ENCODE data around the gene UTP11. TPM values are rescaled to one million over a fixed set of nuclear protein-coding genes. Genes with fewer than 3 reads are reported as not detected.

The UTP11 gene
- total RNA-seq, 1 donor from 2014 or later = 35.3 TPM

GRCh38 chr1:38045401-38046332, 33.1 kb downstream of the UTP11 start:
- no peak for DNase-seq (ENCODE audit: low spot score)

GRCh38 chr1:38046333-38046883, 33.9 kb downstream of the UTP11 start, which contains the start of gene POU3F1:
TSS of gene POU3F1 (minus strand) at chr1:38046793. CDS start at chr1:38046743, 50 bp downstream.
- DNase-seq (ENCODE audit: low spot score) = no peak

GRCh38 chr1:38046884-38047602, 34.5 kb downstream of the UTP11 start:
- no peak for DNase-seq (ENCODE audit: low spot score)

- DNase-seq (ENCODE audit: low spot score) = no peak
These were observed 35.1 kb downstream of the UTP11 start for GRCh38 chr1:38047603-38048141.

GRCh38 chr1:38050397-38051078, 38.0 kb downstream of the UTP11 start:
- DNase-seq (ENCODE audit: low spot score) = no peak

GRCh38 chr1:38051079-38051543, 38.6 kb downstream of the UTP11 start:
- DNase-seq (ENCODE audit: low spot score) = no peak

- DNase-seq (ENCODE audit: low spot score) = no peak
These were observed 40.3 kb downstream of the UTP11 start for GRCh38 chr1:38052750-38053415.

- no peak for DNase-seq (ENCODE audit: low spot score)
These were observed 41.0 kb downstream of the UTP11 start for GRCh38 chr1:38053416-38054091.

GRCh38 chr1:38055398-38055797, 42.9 kb downstream of the UTP11 start:
- DNase-seq (ENCODE audit: low spot score) = no peak

GRCh38 chr1:38055965-38056364, 43.4 kb downstream of the UTP11 start:
- DNase-seq (ENCODE audit: low spot score) = no peak

- DNase-seq (ENCODE audit: low spot score) = no peak
These were observed 47.2 kb downstream of the UTP11 start for GRCh38 chr1:38059635-38060250.

GRCh38 chr1:38060498-38060897, 48.0 kb downstream of the UTP11 start:
- DNase-seq (ENCODE audit: low spot score) = no peak

GRCh38 chr1:38061290-38061689, 48.8 kb downstream of the UTP11 start:
- DNase-seq (ENCODE audit: low spot score) = no peak

GRCh38 chr1:38061883-38062328, 49.4 kb downstream of the UTP11 start:
- no peak for DNase-seq (ENCODE audit: low spot score)

GRCh38 chr1:38062361-38063288, 50.1 kb downstream of the UTP11 start:
- DNase-seq (ENCODE audit: low spot score) = no peak

- no peak for DNase-seq (ENCODE audit: low spot score)
These were observed 51.1 kb downstream of the UTP11 start for GRCh38 chr1:38063616-38064015.

- DNase-seq (ENCODE audit: low spot score) = no peak
These were observed 51.8 kb downstream of the UTP11 start for GRCh38 chr1:38064197-38064903.
